NCI-H187 (cell line): ENCODE data around the gene ZSCAN20.

Experiments used
- DNase-seq, 2 experiments: peaks; one replicate each; lab custom pipeline; 2025; lab: John Stamatoyannopoulos, UW

Gene ZSCAN20

DNA sequence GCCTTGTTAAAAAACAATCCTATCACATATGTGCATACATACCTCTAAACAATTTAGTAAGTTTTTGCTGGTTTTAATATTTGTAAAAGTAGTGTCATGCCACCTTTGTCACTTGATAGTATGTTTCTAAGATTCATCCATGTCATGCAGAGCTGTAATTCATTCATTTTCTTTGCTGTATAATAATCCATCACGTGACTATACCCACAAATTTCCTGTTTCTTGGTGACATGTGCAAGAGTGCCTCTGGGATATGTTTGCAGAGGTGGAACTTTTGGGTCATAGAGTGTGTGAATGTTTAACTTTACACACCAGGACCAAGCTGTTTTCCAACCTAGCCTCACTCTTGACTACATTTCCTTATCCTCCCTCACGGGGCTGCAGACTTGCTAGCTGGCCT, 62.9 kb downstream of the ZSCAN20 start:
- DNase-seq = no peak

DNA sequence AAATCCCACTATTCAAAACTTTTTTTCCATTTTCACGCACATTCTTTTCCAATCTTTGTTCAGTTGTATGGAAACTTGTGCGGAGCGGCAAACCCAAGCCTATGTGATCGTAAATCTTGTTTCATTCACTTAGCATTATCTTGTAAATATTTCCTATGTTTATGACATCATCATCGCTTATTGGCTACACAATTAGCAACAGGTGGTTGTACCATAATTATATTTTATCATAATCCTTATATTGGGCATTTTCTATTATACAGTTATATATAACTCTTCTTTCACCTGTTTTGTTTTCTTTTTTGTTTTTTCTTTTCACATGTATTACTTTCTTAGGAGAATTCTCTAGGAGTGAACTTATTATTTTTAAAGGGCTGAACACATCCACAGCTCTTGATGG, 65.4 kb downstream of the ZSCAN20 start:
- no peak for DNase-seq

GRCh38 chr1:33541966-33542365, 69.5 kb downstream of the ZSCAN20 start:
- no peak for DNase-seq
